Keratinocyte (primary cell): ENCODE measurements around the gene HOMER1. TPM values are rescaled to one million over a fixed set of nuclear protein-coding genes. Genes with fewer than 3 reads are reported as not detected.

Experiments used
- DNase-seq: peaks from one replicate; pipeline ENCODE4 v3.0.0-alpha.2; 2011; ENCODE audit warnings: low read depth, missing footprints, low spot score
- FAIRE-seq: peaks from 2 replicates; lab custom pipeline; 2011; peaks lifted over from hg19 to GRCh38; lab: Jason Lieb, UNC
- H2AFZ ChIP-seq: 2 replicates; pipeline ENCODE4 v1.6.0; 2012; ENCODE audit warnings: low read length, control low read depth, inconsistent platforms; ENCODE audit not compliant: control insufficient read depth
- H3K27ac ChIP-seq: 2 replicates; pipeline ENCODE4 v1.5.1; 2011; ENCODE audit warnings: low read length; ENCODE audit not compliant: control insufficient read depth, insufficient read depth
- H3K27me3 ChIP-seq: 3 replicates; pipeline ENCODE4 v1.6.0; 2011; ENCODE audit warnings: low read length; ENCODE audit not compliant: control insufficient read depth, insufficient read depth; ENCODE audit errors: extremely low read depth
- H3K36me3 ChIP-seq, 2 experiments: 2 replicates in 1 of 2; 3 replicates in 1 of 2; pipeline ENCODE4 v1.5.1; 2011; ENCODE audit warnings: low read length in 2 of 2, mild to moderate bottlenecking in 1 of 2; ENCODE audit not compliant: control insufficient read depth in 2 of 2, insufficient read depth in 2 of 2; ENCODE audit errors: extremely low read depth in 1 of 2
- H3K4me1 ChIP-seq: 3 replicates; pipeline ENCODE4 v1.5.1; 2011; ENCODE audit warnings: low read length; ENCODE audit not compliant: control insufficient read depth, insufficient read depth; ENCODE audit errors: extremely low read depth
- H3K4me2 ChIP-seq: 3 replicates; pipeline ENCODE4 v1.6.0; 2011; ENCODE audit warnings: low read depth, low read length; ENCODE audit not compliant: control insufficient read depth, insufficient read depth; ENCODE audit errors: extremely low read depth
- H3K4me3 ChIP-seq, 3 experiments: fragments of 200-600 bp in 1 of 3; sonication (generic) in 1 of 3; 2 replicates in 2 of 3; 3 replicates in 1 of 3; pipeline ENCODE4 v1.5.1; 2011 to 2016; ENCODE audit warnings: low read length in 3 of 3, mild to moderate bottlenecking in 3 of 3, control low read depth in 2 of 3, inconsistent platforms in 1 of 3, low read depth in 1 of 3, mixed read lengths in 1 of 3, mixed run types in 1 of 3, moderate library complexity in 1 of 3; ENCODE audit not compliant: control insufficient read depth in 2 of 3, insufficient read depth in 2 of 3; ENCODE audit errors: extremely low read depth in 1 of 3
- H3K79me2 ChIP-seq: 2 replicates; pipeline ENCODE4 v1.6.0; 2012; ENCODE audit warnings: low read length; ENCODE audit not compliant: control insufficient read depth, insufficient read depth
- H3K9ac ChIP-seq: 3 replicates; pipeline ENCODE4 v1.6.0; 2011; ENCODE audit warnings: low read length; ENCODE audit not compliant: control insufficient read depth, insufficient read depth; ENCODE audit errors: extremely low read depth
- H3K9me1 ChIP-seq: 3 replicates; pipeline ENCODE4 v1.6.0; 2011; ENCODE audit warnings: low read length; ENCODE audit not compliant: control insufficient read depth, insufficient read depth; ENCODE audit errors: extremely low read depth
- H3K9me3 ChIP-seq: 2 replicates; pipeline ENCODE4 v1.5.1; 2012; ENCODE audit warnings: low read depth, low read length; ENCODE audit not compliant: control insufficient read depth
- H4K20me1 ChIP-seq: 3 replicates; pipeline ENCODE4 v1.6.0; 2011; ENCODE audit warnings: low read length; ENCODE audit not compliant: control insufficient read depth, insufficient read depth; ENCODE audit errors: extremely low read depth
- CTCF ChIP-seq, 3 experiments: IDR thresholded peaks in 1 of 3; conservative IDR thresholded peaks in 1 of 3; optimal IDR thresholded peaks in 1 of 3; 2 replicates in 2 of 3; 3 replicates in 1 of 3; pipeline versions ENCODE3 to v1.5.1; 2011; ENCODE audit warnings: low read length in 3 of 3, mild to moderate bottlenecking in 3 of 3, moderate library complexity in 2 of 3, control low read depth in 1 of 3, inconsistent platforms in 1 of 3; ENCODE audit not compliant: insufficient read depth in 2 of 3; ENCODE audit errors: extremely low read depth in 1 of 3
- EZH2 ChIP-seq: IDR thresholded peaks from one replicate; pipeline ENCODE4 v1.6.1; 2012; ENCODE audit warnings: inconsistent platforms, mild to moderate bottlenecking, low read length, moderate library complexity
- dilution Hi-C: fragments of 300-500 bp; cut with MboI; formaldehyde crosslinking; loops from one replicate; pipeline ENCODE4 v1.7.0; 2020; ENCODE audit warnings: low sequenced_read_pairs; ENCODE audit not compliant: extremely low pct_ligation_motif_present
- polyA plus RNA-seq, 5 experiments: library from polyadenylated mRNA; depleted of rRNA in 3 of 5; stranded (reverse) in 3 of 5; stranded (forward) in 1 of 5; unstranded in 1 of 5; fragments of >200 nt; gene quantifications; 1 replicate in 1 of 5; 2 replicates in 3 of 5; 3 replicates in 1 of 5; pipeline versions ENCODE4 v1.2.1 to v1.2.3, GENCODE V29; 2011 to 2012; ENCODE audit warnings: missing spikeins in 2 of 5, low read depth in 1 of 5, low replicate concordance in 1 of 5

The HOMER1 gene
- polyA plus RNA-seq, 1 donor (not counting 4 experiments of a cell fraction or from before 2014, with no cell fraction given) = 6.5 TPM

GRCh38 chr5:79481574-79481973, 32.4 kb downstream of the HOMER1 start:
- H3K79me2 ChIP-seq = no peaks in the 10 kb centered on the region
- FAIRE-seq (no peak), DNase-seq (no peak)
- no peaks in the 10 kb centered on the region for H4K20me1 ChIP-seq
- H2AFZ ChIP-seq = no peak overlapping the region
- no peaks in the 10 kb centered on the region for H3K36me3 ChIP-seq
- H3K4me1 ChIP-seq = no peaks in the 10 kb centered on the region
- dilution Hi-C loops = no loop called here
- no peak overlapping the region for H3K9ac ChIP-seq
- H3K9me3 ChIP-seq = no peaks in the 10 kb centered on the region
- H3K27ac ChIP-seq = no peak overlapping the region
- no peaks in the 10 kb centered on the region for H3K9me1 ChIP-seq
- H3K27me3 ChIP-seq = no peaks in the 10 kb centered on the region
- TF ChIP-seq CTCF (optimal IDR thresholded peaks at IDR 0.05 in 1 of 3, IDR thresholded peaks at IDR 0.05 in 1 of 3, conservative IDR thresholded peaks at IDR 0.05 in 1 of 3; ENCODE audit: extremely low read depth in 1 of 3, insufficient read depth in 2 of 3, low read length in 3 of 3) = no peak
- no peak overlapping the region for H3K4me2 ChIP-seq
- no peak overlapping the region for H3K4me3 ChIP-seq

- H3K4me1 ChIP-seq = no peaks in the 10 kb centered on the region
- no peak overlapping the region for H3K9ac ChIP-seq
- DNase-seq (no peak), FAIRE-seq (no peak)
- no peak overlapping the region for H3K27ac ChIP-seq
- no peaks in the 10 kb centered on the region for H4K20me1 ChIP-seq
- no peak overlapping the region for H3K4me2 ChIP-seq
- H3K27me3 ChIP-seq = no peaks in the 10 kb centered on the region
- H3K36me3 ChIP-seq = no peaks in the 10 kb centered on the region
- dilution Hi-C loops = no loop called here
- no peak overlapping the region for H3K4me3 ChIP-seq
- TF ChIP-seq CTCF (optimal IDR thresholded peaks at IDR 0.05 in 1 of 3, IDR thresholded peaks at IDR 0.05 in 1 of 3, conservative IDR thresholded peaks at IDR 0.05 in 1 of 3; ENCODE audit: extremely low read depth in 1 of 3, insufficient read depth in 2 of 3, low read length in 3 of 3) (no peak), EZH2 (no peak)
- no peaks in the 10 kb centered on the region for H3K79me2 ChIP-seq
- no peaks in the 10 kb centered on the region for H3K9me3 ChIP-seq
- no peaks in the 10 kb centered on the region for H3K9me1 ChIP-seq
- H2AFZ ChIP-seq = no peak overlapping the region
These were observed 32.9 kb downstream of the HOMER1 start for GRCh38 chr5:79480991-79481390.
